ENCODE measurements around the gene SEZ6L.
A peak's percentile ranks its signal among the peaks of the same experiment; 100 is the strongest.

SEZ6L gene

GRCh38 chr22:26302726-26303125, 133.5 kb downstream of the SEZ6L start:
- no peak for DNase-seq

DNA sequence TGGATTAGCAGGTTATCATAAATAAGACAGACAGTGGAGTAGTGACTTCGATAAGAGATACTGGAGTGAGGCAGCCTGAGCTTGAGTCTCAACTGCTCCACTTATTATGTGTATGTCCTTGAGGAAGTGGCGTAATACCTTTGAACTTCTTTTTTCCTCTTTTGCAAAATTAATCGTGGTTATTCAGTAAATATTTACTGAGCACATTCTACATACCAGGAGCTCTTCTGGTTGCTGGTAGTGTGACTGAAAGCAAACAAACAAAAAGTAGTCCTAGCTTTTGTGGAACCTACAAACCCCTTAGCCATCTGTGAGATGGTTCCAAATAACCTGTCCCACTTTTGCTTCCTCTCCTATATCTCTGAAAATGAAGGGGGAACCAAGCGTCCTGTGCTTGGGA, 134.2 kb downstream of the SEZ6L start:
- peak in 1 of 2 donors; percentile 2 for DNase-seq

DNA sequence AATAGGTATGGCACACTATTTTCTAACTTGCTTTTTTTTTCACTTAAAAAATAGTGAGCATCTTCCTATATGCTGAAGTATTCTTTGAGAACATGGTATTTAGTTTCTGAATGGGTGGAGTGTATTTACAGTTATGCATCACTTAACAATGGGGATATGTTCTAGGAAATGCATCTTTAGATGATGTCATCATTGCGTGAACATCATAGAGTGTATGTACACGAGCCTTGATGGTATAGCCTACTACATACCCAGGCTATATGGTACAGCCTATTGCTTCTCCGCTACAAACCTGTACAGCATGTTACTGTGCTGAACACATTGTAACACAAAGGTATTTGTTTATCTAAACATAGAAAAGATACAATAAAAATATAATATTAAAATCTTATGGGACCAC, 135.5 kb downstream of the SEZ6L start:
- no peak for DNase-seq

GRCh38 chr22:26308467-26308866, 139.2 kb downstream of the SEZ6L start:
- DNase-seq = no peak

GRCh38 chr22:26310616-26311015, 141.4 kb downstream of the SEZ6L start:
- no peak for DNase-seq

GRCh38 chr22:26313291-26313690, 144.0 kb downstream of the SEZ6L start:
- DNase-seq = no peak

GRCh38 chr22:26314171-26314570, 144.9 kb downstream of the SEZ6L start:
- no peak for DNase-seq

DNA sequence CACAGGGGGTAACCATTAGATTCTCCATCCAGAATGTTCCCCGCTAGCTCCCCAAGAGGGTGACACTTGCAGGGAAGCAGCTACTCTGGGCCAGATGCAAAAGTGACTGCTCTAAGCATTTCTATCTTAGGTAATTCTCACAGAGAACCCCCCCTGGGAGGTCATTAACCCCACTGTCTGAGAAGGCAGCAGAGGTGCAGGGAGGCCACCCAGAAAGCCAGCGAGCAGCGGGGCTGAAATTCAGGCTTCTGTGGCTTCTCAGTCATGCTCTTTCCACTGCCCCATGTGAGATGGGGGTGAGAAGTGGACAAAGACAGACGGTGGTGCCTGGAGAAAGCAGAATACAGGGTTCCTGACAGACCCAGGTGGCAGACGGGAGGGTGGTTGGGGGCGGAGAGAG, 145.4 kb downstream of the SEZ6L start:
- DNase-seq = no peak

DNA sequence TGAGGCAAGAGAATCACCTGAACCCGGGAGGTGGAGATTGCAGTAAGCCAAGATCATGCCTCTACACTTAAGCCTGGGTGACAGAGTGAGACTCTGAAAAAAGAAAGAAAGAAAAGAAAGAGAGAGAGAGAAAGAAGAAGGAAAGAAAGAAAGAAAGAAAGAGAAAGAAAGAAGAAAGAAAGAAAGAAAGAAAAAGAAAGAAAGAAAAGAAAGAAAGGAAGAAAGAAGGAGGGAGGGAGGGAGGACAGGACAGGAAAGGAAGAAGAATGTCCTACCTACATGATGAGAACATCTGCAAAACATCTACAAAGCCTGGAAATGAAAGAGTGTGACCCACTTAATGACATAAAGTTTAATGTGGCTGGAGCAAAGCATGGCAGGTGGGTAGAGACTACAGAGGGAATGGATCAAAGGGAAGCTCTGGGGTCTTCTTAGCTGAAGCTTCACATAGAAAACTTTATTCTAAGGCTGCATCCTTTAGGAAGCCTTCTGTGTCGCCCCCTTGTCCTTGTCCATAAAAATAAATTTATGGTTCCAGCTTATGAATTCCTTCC, 147.5 kb downstream of the SEZ6L start:
- DNase-seq = no peak

DNA sequence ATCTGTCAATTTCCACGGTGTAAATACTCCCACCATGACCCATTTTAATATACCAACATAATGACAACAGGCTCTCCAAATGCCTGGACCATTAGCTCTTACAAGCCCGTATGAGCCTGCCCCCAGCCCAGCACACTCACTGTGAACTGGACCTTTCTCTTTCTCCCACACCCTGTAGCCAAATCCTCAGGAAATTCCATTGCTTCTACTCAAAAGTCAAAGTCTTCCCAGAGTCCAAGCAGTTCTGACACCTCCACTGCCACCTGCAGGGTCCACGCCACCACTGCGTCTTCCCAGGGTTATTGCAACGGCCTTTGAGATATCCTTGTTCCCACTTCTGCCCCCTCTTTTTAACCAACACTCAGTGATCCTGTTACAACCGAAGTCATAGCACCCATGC, 149.7 kb downstream of the SEZ6L start:
- DNase-seq = no peak

GRCh38 chr22:26320447-26320846, 151.2 kb downstream of the SEZ6L start:
- DNase-seq = no peak

- DNase-seq = no peak
These were observed 152.2 kb downstream of the SEZ6L start for GRCh38 chr22:26321469-26321913.

DNA sequence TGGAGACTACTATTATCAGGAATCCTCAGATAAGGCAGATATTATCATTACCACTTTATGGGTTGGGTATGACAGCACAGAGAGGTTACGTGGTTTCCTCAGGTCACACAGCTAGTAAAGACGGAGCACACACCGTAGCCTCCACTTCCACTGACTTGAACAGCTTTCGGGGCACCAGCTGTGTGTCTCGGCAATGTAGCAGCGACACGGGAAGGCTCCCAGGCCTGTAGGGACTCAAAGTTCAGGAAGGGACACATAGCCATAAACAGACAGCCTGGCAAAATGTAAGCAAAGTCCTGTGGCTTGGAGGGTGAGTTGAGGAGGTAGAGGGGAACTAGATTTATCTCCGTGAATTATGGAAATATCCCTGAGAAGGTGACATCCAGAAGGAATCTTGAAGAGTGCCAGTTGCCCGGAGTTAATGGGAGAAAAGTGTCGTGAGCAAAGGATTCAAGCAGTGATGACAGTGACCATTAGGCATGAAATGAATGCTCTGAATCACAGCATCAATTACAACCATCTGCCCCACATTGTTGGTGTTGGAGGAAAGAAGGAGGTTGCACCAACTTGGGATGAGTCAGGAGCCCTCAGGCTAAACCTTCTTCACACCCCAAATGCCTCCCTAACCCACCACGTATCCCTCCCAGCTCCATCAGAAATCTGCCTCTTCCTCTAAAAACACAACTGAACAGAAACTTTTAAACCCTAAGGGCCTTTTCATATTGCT, 153.1 kb downstream of the SEZ6L start:
- no peak for DNase-seq

- no peak for DNase-seq
These were observed 153.8 kb downstream of the SEZ6L start for GRCh38 chr22:26323013-26323412.

GRCh38 chr22:26324150-26324549, 154.9 kb downstream of the SEZ6L start:
- no peak for DNase-seq

DNA sequence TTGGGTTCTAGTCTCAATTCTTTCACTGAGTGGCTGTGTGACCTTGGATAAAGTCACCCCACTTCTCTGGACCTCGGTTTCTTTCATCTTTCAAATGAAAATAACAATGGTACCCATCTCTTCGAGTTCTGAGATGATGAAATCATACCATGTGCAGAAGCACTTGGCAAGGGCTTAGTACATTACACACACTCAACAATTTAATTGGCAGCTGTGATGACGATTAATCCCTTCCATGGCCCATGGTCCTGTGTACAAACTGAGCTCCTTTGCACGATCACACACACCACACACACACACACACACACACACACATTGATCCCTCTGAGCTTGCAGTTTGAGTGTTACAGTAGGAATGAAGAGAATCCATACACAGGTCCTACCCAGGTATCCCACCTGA, 156.4 kb downstream of the SEZ6L start:
- DNase-seq = no peak

GRCh38 chr22:26326803-26327202, 157.5 kb downstream of the SEZ6L start:
- no peak for DNase-seq

DNA sequence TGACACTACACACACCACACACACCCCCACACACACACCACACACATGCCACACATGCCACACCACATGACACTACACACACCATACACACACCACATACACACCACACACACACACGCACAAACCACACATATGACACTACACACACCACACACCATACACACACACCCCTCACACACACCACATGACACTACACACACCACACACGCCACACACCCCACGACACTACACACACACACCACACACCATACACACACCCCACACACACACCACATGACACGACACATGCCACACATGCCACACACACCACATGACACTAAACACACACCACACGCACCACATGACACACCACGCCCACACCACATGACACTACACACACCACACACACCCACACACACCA, 158.0 kb downstream of the SEZ6L start:
- no peak for DNase-seq

GRCh38 chr22:26328221-26328620, 159.0 kb downstream of the SEZ6L start:
- DNase-seq = no peak

DNA sequence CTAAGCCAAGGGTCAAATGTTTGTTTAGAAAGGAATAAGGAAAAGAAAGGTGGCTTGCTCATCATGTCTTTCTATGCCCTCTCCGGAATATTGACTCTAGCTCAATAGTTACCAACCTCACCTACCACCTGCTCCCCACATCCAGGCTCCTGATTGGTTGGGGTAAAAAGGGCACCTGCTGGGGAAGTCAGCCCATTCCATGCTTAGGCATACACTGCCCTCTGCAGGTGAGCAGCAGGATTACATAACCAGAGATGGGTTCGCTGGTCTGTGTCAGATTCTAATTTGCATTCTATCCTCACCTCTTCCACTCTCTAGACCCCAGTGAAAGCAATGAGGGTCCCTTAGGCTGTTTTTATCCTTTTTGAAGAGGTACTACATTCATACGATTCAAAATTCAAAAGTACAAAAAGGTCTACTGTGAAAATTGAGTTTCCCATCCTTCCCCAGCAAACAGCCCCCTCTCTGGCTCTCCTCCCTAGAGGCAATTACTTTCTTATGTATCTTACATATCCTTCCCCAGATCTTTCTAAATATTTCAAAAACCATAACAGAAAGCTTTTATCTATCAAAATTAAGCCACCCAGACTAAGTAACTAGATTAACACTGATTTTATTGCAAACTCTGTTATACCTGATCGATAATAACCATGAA, 161.8 kb downstream of the SEZ6L start:
- peak; percentile 23 to 69 for DNase-seq

- DNase-seq = no peak
These were observed 164.0 kb downstream of the SEZ6L start for GRCh38 chr22:26333088-26333800.

DNA sequence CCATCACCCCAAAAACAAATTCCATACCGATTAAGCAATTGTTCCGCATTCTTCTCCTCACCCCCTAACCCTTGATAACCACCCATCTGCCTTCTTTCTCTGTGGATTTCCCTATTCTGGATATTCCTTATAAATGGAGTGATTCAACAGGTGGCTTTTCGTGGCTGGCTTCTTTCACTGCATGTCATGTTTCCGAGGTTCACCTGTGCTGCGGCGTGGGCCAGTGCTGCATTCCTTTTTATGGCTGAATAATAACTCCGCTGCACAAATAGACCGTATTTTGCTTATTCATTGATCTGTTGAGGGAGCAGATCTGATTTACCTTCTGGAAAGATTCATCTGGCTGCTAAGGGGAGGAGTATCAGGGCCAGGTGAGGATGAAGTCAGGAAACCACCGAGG, 165.0 kb downstream of the SEZ6L start:
- DNase-seq = no peak

DNA sequence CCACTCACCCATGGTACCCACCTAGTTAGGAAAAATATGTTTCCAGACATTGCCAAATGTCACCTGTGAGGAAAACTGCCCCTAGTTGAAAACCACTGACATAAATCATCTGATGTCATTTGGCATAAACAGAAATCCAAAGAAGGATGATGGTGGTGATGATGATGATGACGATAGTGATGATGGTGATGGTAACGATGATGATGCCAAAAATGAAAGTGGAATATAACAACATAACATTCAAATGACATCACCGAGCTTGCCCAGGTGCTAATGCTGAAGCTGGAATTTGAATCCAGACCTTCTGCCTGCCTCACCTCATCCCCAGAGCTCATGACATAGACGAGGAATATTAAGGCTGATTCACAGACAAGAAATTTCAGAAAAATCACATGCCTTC, 167.5 kb downstream of the SEZ6L start:
- no peak for DNase-seq

DNA sequence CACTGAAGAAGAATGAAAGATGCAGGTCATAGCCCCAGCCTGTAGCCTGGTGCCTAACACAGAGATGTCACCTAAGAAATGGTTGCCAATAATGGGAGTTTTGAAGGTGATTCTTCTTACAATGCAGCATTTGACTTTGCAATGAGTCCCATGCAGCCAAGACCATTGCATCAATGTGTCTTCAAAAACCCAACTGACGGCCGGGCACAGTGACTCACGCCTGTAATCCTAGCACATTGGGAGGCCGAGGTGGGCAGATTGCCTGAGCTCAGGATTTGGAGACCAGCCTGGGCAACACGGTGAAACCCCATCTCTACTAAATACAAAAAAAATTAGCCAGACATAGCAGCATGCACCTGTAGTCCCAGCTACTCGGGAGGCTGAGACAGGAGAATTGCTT, 170.5 kb downstream of the SEZ6L start:
- no peak for DNase-seq

All from inflammatory macrophage treated with lipopolysaccharide for 1 hour (primary cell).